NCI-H1092 treated with DMSO at 0.1 percent for 48 hours (cell line): ENCODE results near the gene RNF212B.
A peak's percentile ranks its signal among the peaks of the same experiment; 100 is the strongest.
"Not testable (repeated sequence)": the region's sequence is repeated elsewhere in the genome, so short reads cannot be mapped to it uniquely, and the experiment has no call there.

Source experiments
- DNase-seq: peaks from one replicate; lab custom pipeline; 2025; lab: John Stamatoyannopoulos, UW

The RNF212B gene

DNA sequence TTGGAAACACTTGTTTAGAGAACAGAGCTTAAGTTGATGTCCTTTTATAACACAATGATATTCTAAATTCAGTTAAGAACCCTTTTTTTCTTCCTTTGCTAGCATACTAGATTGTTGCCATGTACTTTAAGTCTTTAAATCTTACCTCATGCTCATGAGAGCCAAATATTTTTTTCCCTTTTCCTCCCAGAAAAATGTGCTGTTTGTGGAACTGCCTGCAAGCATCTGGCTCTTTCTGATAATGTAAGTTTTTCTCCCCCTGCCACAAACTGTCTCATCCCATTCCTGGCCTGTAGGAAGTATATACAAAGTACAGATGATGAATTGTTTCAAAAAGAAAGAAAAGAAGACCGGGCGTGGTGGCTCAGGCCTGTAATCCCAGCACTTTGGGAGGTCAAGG lies 5.3 kb downstream of the RNF212B start:
- DNase-seq, result no peak

DNA sequence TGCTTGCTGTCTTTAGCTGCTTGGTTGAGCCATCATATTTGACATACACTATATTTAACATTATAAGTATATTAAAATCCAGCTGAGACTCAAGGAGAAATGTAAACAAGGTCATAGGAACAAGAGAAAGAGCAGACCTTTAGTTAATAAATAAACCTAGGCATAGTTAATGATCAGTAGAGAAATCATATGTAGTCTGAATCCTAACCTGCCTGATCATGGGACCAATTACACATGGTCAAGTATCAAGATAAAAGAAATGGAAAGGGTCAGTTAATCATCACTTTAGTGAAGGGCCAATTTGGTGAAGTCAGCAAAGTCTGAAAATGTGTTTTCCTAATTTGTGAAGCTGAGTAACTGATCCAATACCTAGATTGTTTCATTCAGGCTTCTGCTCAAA lies 7.5 kb downstream of the RNF212B start:
- no peak for DNase-seq

DNA sequence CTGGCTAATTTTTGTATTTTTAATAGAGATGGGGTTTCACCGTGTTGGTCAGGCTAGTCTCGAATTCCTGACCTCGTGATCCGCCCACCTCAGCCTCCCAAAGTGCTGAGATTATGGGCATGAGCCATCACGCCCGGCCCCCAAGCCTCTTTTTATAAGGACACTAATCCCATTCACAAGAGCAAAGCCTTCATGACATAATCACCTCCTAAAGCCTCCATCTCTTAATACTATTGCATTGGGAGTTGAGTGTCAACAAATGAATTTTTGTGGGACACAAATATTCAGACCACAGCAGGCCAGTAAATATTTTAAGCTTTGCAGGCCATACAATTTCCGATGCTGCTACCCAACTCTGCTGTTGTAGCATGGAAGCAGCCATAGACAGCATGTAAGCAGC lies 10.9 kb downstream of the RNF212B start:
- DNase-seq, result no peak

DNA sequence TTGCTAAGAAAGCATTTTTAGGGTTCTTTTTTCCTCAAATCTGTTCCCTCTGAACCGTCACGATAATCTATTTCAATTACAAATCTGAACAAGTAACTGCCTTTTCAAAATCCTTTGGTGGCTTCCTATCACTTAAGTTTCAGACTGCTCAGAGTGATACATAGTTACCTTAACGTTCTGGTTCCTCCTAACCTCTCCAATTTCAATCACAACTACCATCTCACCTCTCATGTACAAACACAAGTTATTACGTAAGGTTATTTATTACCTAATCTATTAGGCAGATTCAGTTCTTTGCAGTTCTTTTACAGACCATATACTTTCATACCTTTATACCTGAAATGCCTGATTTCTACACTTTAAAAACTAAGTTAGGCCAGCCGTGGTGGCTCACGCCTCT lies 12.1 kb downstream of the RNF212B start:
- no peak for DNase-seq

DNA sequence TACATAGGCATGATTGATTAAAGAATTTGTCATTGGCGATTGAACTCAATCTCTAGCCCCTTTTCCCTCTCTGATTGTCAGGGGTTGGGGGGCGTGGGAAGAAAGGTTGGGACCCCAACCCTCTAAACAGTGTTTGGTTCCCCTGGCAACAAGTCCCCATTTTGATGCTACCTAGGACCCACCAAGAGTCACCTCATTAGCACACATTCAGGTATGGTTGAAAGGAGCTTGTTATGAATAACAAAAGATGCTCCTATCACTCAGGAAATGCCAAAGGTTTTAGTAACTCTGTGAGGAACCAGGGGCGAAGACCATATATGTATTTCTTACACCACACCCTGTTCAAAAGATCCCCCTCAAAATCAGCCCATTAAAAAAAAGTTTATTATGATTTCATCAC lies 14.3 kb downstream of the RNF212B start:
- DNase-seq, result no peak

DNA sequence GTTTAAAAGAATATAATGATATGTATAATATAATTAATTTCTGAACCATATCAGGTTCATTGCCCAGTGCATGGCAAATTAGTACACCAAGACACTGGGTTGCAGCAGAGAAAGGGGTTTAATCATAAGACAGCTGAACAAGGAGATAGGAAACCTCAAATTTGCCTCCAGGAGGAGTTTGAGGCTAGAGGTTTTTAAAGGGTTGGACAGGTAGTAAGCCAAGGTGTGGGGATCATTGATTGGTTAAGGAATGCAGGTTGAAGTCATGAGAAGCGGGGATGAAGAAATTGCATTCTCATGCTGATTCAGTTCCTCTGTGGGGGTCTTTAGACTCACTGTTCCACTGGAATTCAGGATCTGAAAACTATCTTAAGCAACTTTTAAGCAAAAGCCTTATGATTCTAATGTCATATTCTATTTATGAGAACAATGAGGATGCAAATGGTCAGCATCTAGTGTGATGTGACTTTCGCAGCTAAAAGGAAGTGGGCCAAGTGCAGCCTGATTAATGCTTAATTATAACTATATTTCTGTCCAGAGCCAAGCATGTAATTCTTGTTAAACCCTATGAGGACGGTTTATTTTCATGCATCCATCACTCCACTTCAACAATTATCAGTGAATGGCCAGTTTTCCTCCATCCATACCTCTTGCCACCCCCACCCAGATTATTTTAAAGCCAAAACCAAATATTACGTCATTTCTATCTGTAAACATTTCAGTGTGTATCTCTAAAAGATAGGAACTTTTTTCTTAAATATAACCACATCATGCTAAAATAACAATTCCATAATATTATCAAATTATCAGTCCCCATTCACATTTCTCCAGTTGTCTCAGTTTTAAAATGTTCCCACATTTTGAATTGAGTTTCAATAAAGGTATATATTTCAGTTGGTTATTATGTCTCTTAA lies 14.9 kb downstream of the RNF212B start:
- DNase-seq, result no peak

DNA sequence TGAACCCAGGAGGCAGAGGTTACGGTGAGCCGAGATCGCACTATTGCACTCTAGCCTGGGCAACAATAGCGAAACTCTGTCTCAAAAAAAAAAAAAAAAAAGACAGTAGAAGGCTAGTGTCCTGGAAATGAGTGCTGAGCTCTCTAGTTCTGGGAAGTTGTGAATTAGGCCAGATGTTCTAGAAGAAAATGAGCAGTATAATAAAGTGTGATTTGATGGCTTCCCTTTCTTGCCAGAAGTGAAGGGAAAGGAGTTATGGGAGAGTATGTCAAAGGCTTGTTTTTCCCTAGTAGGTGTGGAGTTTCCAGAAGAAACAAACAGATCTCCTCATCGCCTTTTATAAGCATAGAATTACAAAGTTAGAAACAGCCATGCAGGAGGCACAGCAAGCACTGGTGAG lies 20.5 kb downstream of the RNF212B start:
- DNase-seq, result no peak

DNA sequence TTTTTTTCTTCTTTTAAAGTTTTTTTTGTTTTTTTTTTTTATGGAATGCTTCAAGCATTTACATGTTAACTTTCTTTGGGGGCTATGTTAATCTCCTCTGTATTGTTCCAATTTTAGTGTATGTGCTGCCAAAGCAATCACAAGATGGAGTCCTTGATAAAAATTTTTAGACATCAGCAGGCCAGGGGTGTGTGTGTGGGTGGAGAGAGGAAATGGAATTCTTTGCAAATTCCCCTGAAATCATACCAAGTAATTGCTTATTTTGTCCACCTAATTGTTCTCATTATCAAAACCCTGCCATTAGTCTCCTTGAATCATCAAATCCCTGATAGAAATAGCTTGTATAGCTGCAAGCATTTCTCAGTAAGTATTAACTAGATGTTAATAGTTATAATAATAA lies 21.7 kb downstream of the RNF212B start:
- DNase-seq, result no peak

DNA sequence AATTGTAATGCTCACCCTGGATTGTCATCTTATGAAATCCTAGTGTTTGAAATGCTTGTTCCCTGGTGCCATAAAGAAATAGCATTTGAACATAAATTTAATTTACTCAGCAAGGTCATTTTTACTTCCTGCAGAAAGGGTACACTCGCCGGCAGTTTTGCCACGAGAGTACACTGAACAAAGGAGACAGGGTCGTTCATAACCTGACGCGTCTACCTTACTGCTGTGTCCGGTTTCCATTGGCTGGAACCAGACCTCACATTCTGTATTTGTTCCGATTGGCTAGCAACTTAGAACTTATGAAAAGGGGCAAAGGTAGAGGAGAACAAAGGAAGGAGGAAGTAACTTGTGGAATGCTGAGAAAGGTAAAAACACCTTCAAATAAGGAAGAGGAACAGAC lies 23.1 kb downstream of the RNF212B start:
- DNase-seq, result not testable (repeated sequence)

DNA sequence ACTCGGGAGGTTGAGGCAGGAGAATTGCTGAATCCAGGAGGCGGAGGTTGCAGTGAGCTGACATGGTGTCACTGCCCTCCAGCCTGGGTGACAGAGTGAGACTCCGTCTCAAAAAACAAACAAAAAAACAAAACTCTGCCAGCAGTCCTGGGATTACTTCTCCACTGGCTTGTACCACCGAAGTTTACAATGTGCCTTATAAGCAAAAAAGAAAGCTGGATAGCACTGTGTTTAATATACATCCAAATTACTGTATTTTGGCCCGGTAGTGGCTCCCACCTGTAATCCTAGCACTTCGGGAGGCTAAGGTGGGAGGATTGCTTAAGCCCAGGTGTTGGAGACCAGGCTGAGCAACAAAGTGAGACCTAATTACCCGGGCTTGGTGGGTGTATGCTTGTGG lies 31.5 kb downstream of the RNF212B start:
- DNase-seq, result no peak

DNA sequence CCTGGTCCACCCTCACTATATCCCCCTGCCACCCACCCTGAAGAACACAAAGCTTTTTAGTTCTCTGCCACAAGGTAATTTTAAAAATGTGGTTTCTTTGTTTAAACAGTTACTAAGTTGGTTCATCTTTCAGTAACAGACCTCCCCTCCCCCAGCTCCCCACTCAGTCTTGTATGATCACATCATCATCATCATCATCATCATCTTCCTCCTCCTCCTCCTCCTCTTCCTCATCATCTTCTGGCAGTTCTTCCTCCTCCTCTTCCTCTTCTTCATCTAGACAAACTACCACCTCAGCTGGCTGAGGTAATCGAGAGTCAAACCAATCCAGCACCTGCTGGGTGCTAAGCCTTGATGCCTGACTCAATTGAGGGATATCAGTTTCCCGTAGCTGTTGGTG lies 37.7 kb downstream of the RNF212B start:
- DNase-seq, result no peak

DNA sequence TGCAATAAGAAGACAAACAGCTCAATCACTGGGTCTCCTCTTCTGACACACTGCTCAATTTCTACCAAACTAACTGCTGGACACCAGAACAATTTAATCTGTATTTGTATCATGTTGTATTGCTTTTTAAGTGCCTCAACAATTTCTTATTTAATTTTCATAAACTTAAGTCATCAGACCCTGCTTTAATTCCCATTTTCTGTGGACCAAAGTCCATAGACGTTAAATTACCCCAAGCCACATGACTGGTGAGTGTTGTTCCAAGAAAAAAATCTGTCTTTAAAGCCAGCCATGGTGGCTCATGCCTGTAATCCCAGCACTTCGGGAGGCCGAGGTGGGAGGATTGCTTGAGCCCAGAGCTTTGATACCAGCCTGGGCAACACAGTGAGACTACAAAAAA lies 39.5 kb downstream of the RNF212B start:
- no peak for DNase-seq

DNA sequence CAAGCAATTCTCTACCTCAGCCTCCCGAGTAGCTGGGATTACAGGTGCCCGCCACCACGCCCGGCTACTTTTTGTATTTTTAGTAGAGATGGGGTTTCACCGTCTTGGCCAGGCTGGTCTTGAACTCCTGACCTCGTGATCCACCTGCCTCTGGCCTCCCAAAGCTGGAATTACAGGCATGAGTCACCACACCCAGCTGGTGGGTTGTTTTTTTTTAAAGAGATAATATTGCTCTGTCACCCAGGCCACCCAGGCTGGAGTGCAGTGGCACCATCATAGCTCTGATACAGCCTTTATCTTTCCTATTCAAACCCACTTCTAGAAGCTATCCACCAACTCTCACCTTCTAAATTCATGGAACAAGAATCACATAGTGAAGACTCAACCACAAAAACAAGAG lies 40.2 kb downstream of the RNF212B start:
- DNase-seq, result not testable (repeated sequence)

DNA sequence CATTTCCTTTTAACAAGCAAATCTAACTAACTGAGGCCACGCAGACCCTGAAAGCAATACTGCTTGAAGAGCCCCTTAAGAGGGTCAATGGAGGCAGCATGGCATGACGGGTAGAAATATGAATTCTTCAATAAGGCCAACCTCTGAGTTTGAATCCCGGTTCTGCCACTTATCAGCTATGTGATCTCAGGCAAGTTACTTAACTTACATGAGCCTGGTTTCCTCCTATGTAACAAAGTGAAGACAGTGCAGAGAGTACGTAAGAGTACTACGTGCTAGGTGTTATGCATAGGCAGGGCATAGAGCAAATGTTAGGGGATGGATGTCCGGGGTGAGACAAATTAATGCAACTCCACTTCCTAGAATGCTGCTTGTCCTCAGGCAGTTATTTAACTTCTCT lies 43.5 kb downstream of the RNF212B start:
- no peak for DNase-seq

DNA sequence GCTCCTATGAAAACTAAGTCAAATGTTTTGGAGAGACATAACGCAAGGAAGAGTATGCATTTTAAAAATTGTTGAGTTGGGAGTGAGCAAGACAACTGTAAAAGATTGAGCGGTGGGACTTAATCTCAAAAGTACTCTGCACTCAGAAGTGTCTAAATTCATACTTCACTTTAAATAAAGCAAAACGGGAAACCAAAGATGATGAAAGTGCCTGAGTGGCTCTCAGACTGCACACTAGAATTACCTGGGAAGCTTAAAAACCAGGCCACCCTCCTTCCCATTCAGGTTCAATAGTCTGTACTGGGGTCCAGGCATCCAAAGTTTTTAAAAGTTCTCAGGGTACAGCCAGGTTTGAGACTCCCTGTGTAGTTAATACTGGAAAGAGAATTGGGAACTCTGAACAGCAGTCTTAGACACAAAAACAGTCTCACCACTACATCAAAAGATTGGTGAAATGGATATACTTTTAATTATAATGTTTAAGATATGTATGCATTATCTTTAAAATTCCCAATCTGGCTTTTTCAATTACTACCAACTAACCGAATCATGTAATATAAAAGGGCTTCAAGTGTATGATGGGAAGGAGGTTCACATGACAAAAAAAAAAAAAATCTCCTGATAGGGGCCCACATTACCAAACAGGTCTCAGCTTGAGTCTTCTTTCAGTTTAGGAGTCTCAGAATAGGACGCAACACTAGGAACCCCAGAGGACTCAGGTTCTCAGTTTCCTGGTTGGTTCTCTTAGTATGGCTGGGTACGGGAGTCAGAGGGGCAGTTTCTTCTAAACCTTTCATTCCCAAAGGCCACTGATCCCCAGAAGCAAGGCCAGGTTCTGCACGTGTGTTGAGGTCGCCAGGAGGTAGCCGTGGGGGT lies 47.2 kb downstream of the RNF212B start:
- no peak for DNase-seq

DNA sequence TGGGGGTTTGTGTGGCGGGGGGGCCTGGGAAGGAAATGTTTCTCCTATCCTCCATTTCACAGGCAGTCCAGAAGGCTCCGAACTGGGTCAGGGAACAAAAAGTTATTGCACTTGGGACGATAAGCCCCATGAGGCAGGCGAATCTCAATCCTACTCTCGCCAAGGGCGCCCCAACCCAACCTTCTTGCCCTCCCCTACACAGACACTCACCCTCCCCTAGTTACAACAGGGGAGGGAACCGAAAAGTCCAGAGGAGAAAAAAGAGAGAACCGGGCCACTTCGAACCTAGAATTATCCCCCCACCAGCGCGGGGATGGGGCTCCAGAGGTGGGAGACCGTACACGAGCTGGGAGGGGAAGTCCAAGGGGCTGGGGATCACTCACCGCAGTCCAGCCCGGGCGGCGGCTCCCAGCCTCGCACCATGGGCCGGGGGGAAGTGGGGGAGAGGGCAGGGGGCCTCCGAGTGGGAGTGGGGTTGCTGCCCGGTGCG lies 47.8 kb downstream of the RNF212B start:
- no peak for DNase-seq

DNA sequence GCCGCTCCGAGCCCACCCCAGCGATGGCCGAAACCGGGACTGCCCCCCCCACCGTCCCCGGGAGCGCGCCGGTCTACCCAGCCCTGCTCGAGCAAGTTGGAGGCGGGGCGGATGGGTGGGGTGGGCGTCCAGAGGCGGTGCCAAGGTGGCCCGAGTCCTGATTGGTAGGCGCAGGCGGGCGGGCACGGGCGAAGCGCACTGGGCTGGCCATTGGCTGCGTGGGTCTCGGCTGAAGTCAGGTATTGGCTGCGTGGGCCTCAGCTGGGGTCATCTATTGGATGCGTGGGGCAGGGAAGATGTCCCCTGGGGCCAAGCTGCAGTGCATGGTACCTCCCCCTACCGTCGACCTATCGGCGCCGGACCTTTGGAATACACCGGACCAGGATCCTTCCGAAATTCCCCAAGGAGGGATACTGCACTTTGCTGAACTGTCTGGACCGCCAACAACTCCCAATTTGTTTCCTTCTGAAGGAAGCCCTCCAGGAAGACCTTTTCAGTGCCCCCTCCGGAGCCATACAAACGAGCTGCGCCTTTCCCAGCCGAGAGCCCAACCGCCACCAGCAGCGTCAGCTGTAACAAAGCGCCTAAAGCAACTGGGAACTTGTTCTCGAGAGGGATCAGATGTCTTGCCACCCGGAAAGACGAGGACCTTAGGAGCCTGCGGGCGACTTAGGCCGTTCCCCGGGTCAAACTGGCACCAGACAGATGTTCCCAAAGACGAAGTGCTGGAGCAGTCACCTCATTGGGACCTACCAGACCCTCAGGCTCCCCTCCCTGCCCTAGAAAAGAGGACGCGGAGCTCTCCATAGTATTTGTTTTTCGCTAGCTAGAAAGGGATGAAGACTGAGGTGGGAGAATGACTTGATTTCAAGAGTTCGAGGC lies 48.5 kb downstream of the RNF212B start, which contains the start of gene HOMEZ:
TSS of gene HOMEZ (minus strand) at position 113 of the 882 bp plus-strand sequence. CDS start 180 bp downstream, outside the sequence.
- peak; percentile 99 for DNase-seq

DNA sequence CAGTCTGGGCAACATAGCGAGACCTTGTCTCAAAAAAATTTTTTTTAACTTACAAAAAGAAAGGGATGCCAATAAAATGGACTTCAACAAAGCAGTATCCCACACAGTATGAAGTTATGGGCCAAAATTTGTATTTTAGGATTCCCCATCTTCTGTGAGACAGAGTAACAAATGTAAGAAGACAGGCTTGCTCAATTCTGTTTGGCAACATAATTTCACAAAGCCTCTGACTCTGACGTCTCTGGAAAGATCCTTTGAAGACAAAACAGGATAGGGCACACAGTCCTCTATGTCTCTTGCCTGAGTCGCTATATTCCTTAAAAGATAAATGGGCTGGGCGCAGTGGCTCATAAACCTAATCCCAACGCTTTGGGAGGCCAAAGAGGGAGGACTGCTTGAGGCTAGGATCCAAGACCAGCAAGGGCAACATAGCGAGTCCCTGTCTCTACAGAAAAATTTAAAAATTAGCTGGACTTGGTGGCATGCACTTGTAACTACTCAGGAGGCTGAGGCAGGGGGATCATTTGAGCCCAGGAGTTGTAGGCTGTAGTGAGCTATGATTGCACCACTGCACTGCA lies 49.3 kb downstream of the RNF212B start:
- no peak for DNase-seq

DNA sequence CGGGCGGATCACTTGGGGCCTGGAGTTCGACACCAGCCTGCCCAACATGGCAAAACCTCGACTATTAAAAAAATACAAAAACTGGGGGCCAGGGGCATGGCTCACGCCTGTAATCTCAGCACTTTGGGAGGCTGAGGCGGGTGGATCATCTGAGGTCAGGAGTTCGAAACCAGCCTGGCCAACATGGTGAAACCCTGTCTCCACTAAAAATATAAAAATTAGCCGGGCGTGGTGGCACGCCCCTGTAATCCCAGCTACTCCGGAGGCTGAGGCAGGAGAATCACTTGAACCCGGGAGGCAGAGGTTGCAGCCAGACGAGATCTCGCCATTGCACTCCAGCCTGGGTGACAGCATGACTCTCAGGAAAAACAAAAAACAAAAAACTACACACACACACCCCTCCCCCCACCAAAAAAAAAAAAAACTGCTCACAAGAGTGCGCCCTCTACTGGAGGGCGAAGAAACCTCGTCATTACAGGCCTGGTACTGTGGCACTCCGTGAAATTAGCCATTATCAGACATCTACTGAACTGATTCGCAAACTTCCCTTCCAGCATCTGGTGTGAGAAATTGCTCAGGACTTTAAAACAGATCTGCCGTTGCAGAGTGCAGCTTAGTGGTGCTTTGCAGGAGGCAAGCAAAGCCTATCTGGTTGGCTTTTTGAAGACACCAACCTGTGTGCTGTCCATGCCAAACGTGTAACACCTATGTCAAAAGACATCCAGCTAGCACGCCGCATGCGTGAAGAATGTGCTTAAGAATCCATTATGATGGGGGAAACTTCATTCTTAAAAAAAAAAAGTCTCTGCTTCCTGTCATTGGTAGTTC lies 57.2 kb downstream of the RNF212B start:
- peak; percentile 65 for DNase-seq

DNA sequence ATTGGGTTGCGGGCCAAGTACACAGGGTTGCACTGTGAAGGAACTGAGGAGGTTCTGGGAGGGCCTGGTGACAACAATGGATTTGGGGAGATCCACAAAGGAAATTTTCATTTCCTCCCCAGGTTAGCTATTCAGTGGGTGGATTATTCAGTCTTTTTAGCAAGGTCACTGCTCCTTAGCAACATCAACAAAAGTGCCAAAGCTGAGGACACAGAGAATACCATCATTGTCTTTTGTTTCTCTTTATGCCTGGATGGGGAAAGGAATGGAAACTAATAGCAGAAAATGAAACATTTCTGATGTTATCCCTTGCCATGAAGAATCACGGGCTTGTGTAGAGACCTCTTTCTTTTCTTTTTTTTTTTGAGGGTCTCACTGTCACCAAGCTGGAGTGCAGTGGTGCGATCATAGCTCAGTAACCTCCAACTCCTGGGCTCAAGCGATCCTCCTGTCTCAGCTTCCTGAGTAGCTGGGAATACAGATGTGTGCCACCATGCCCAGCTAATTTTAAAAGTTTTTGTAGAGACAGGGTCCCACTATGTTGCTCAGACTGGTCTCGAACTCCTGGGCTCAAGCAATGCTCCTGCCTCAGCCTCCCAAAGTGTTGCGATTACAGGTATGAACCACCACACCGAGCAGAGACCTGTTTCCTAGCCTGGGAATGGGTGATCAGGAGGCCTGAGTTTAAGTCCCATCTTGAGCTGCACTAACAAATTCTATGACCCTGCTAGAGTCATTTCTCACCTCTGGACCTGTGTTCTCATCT lies 58.5 kb downstream of the RNF212B start:
- no peak for DNase-seq
